ENCODE results near the gene MCM3. TPM values are rescaled to one million over a fixed set of nuclear protein-coding genes. Genes with fewer than 3 reads are reported as not detected.

MCM3 gene
- 100 to 1,000 TPM; 248 to 262 TPM for total RNA-seq

DNA sequence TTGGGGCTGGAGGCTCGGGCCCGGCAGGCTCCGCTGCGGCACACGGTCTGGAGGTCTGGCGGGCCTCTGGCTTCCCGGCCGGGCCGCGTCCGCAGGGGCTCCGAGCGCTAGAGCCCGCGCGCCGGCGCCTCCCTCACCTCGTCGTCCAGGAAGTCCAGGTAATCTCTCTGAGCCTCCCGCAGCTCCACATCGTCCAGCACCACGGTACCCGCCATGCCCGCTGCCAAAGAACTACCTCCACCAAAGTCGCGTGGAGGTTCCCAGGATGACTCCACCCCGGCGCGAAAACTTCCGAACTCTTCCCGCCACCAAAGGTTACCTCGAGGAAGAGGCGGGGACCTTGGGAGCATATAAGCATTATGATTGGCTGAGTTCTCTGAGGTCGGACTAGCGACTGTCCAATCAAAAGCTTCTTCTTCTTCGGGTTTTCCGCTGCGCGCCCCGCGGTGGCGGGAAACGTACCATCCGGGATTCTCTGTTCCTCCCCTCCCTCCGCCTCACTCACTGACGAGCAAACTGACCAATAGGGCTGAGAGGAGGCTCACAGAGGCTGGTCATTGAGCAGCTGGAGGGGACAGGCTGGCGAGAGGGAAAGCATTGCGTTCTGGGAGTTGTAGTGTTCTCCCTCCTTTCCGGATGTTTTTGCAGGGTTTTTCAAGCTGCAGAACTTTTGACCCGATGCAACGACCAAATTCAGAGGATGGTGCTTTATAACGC lies at the start of gene MCM3:
TSS of gene MCM3 (minus strand) at position 283 of the 717 bp plus-strand sequence. CDS start at position 215, 68 bp downstream.
- Mint-ChIP-seq H3K9me3 (ENCODE audit: low read depth) (no peaks in the 10 kb centered on the region), H3K4me3 (no peak within 1 kb of the TSS), H3K27me3 (no peaks in the 10 kb centered on the region), H3K36me3 (peaks cover 37% of the 10 kb centered on the region), H3K27ac (peak within 1 kb of the TSS; percentile 42), H3K4me1 (peaks cover 54% of the 10 kb centered on the region)
- CTCF ChIA-PET, result interaction anchor here (0.9 to 7.5 kb wide), 23 partner anchors 11 to 135 kb away, joined by 3 to 132 read pairs (median 4); partner anchors contain the start of genes EFHC1 and PAQR8
- DNase-seq, result peak; percentile 99
- ATAC-seq, result peak; percentile 97

DNA sequence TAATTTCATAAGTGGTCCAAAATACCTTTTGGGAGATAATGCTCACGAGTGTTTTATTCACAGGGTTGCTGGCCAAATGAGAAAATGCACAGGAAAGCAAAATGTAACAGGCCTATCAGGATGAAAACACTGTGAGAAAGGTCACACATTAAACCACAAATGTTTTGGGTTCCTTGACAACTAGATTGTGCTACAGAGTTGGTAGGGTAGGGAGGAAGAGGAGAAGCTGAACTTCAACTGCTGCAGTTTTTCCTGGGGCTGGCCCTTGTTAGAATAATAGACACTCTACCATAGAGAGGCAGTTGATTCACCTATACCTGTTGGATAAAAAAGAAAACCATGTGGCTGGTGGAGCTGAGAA lies 49.3 kb upstream of the MCM3 start:
- DNase-seq (no peak), ATAC-seq (peak; percentile 74)
- CTCF ChIA-PET, result interaction anchor here (0.7 to 1.3 kb wide), 3 partner anchors 30 to 71 kb away, joined by 3 read pairs; no protein-coding TSS in a partner anchor
- Mint-ChIP-seq H3K27me3 (no peaks in the 10 kb centered on the region), H3K4me1 (peaks cover 32% of the 10 kb centered on the region), H3K27ac (peak overlapping the region; percentile 76), H3K36me3 (no peaks in the 10 kb centered on the region), H3K9me3 (ENCODE audit: low read depth) (no peaks in the 10 kb centered on the region), H3K4me3 (no peak overlapping the region)

DNA sequence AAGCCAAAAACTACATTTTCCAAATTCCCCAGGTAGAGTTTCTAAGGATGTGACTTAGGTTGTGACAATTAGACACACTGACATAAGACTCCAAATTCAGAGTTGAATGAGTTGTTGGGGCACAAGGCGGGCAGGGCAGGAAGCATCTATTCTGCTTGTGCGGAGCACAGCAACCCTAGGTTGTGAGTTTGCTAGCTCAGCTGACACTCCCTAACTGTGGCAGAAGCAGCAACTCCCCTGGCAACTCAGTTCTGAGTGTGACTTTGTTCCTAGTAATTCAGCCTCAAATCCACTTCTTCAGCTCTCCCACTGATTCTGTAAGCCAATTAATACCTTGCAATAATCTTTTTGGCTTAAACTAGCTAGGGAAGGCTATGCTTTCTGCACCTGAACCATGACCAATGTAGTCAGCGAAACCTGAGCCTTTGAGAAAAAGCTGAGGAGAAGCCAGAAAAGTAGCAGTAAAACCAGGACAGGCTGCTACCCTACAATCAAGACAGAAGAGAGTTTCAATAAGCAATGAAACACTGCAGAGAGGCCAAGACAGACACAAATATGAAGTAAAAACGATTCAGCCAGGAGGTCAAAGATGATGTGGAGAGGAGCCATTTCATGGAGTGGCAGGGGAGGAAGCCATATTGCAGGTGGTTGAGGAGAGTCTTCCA lies 47.4 kb upstream of the MCM3 start:
- H3K27ac Mint-ChIP-seq, result no peak overlapping the region
- H3K36me3 Mint-ChIP-seq, result no peaks in the 10 kb centered on the region
- CTCF ChIA-PET, result interaction anchor here (0.7 kb wide), 1 partner anchor 30 kb away, joined by 3 read pairs; the partner anchor contains the start of gene PAQR8
- no peak overlapping the region for H3K4me3 Mint-ChIP-seq
- H3K27me3 Mint-ChIP-seq, result no peaks in the 10 kb centered on the region
- ATAC-seq (no peak), DNase-seq (no peak)
- H3K9me3 Mint-ChIP-seq (ENCODE audit: low read depth), result no peaks in the 10 kb centered on the region
- H3K4me1 Mint-ChIP-seq, result peaks cover 20% of the 10 kb centered on the region

DNA sequence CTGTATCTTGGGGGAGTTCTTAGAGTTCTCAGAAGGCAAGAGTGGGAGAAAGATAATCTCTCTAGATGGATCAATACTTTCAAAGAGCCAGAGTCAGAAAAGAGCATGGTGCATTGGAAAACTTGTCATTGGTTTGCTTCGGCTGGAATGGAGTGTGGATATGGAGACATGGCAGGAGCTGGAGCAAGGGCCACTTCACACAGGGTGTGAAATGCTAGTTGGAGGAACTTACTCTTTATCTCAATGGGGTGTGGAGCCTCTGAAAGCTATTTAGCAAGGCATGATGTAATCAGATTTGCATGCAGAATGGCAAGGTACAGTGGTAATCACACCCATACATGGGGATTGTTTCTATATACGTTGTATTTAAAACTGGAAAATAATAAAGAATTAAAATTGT lies 45.9 kb upstream of the MCM3 start:
- Mint-ChIP-seq H3K9me3 (ENCODE audit: low read depth) (no peaks in the 10 kb centered on the region), H3K27ac (no peak overlapping the region), H3K27me3 (no peaks in the 10 kb centered on the region), H3K36me3 (no peaks in the 10 kb centered on the region), H3K4me1 (peaks cover 14% of the 10 kb centered on the region), H3K4me3 (no peak overlapping the region)
- no peak for ATAC-seq
- DNase-seq, result no peak
- CTCF ChIA-PET, result interaction anchor here (1.2 to 1.6 kb wide), 2 partner anchors 12 to 14 kb away, joined by 3 to 4 read pairs; no protein-coding TSS in a partner anchor

DNA sequence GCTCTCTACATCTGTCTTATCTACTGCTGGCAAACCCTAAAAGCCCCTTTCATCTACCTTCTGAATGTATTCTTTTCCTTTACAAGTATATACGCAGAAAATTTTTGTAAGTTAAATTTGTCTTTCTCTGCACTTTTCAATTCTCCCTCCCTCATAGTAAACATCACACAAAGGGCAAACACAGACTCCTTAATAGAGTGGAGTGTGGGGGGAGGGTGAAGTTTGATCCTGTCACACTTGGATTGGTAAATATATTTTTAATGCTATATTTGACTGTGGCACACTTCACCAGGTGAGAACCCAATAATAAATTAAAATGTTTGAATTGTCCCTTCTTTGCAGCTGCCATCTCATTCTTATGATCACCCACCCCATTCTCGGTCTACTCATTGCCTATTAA lies 44.2 kb upstream of the MCM3 start:
- Mint-ChIP-seq H3K27me3 (no peaks in the 10 kb centered on the region), H3K9me3 (ENCODE audit: low read depth) (no peaks in the 10 kb centered on the region), H3K4me3 (no peak overlapping the region), H3K4me1 (peaks cover 5% of the 10 kb centered on the region), H3K36me3 (no peaks in the 10 kb centered on the region), H3K27ac (no peak overlapping the region)
- no peak for ATAC-seq
- no peak for DNase-seq
- CTCF ChIA-PET, result no interaction called here

DNA sequence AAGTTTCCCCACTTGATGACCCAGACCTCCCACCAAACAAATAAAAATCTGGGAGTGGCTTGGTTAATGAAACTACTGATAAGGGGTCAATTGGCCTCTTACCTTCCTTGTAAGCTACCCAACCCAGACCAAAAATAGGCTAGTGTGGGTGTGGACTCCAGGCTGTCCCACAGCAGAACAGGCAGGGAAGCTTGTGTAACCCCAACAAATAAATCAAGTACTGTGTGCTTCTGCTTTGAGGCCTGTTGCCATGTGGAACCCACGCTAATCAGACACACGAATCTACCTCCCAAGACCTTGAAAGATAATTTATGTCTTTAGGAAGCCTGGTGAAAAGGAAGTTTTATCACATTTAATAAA lies 43.7 kb upstream of the MCM3 start:
- H3K4me3 Mint-ChIP-seq, result no peak overlapping the region
- CTCF ChIA-PET, result interaction anchor here (1.2 kb wide), 1 partner anchor 10 kb away, joined by 3 read pairs; no protein-coding TSS in a partner anchor
- no peak for DNase-seq
- no peak overlapping the region for H3K27ac Mint-ChIP-seq
- peaks cover under 1% of the 10 kb centered on the region for H3K4me1 Mint-ChIP-seq
- no peaks in the 10 kb centered on the region for H3K36me3 Mint-ChIP-seq
- H3K9me3 Mint-ChIP-seq (ENCODE audit: low read depth), result no peaks in the 10 kb centered on the region
- no peaks in the 10 kb centered on the region for H3K27me3 Mint-ChIP-seq
- ATAC-seq, result no peak

DNA sequence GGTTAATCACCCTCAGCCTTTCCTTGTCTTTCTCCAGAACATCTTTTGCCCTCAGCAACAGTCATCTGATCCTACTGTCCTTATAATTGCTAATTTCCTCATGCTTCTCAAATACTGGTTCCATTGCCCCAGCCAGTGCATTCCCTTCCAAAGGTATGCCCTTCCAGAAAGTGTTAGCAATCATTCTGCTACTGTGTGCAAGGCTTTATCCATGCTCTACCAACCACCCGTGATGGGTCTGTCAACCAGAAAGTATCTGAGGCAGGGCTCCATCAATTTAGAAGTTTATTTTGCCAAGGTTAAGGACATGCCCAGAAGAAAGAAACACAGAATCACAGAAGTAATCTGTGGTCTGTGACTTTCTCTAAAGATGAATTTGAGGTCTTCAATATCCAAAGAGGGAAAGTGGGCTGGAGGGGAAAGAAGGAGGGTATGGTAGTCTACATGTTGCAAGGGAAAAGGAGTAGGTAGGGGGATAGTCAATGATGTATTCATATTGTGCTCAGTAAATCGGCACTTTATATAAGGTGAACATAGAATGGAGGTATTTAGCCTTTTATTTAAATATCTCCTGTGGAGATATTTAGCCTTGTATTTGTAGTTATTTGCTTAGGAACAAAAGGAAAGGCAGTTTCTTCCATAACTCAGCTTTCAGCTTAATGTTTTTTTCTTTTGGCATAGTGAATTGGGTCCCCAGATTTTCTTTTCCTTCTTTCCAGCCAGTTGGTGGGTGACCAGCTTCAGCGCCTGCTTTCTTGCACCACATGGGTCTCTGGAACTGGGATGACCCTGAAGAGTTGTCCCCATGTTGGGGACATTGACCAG lies 42.2 kb upstream of the MCM3 start:
- Mint-ChIP-seq H3K36me3 (no peaks in the 10 kb centered on the region), H3K9me3 (ENCODE audit: low read depth) (no peaks in the 10 kb centered on the region)
- CTCF ChIA-PET, result interaction anchor here (1.2 to 1.3 kb wide), 3 partner anchors 11 to 16 kb away, joined by 3 to 5 read pairs (median 3); no protein-coding TSS in a partner anchor

DNA sequence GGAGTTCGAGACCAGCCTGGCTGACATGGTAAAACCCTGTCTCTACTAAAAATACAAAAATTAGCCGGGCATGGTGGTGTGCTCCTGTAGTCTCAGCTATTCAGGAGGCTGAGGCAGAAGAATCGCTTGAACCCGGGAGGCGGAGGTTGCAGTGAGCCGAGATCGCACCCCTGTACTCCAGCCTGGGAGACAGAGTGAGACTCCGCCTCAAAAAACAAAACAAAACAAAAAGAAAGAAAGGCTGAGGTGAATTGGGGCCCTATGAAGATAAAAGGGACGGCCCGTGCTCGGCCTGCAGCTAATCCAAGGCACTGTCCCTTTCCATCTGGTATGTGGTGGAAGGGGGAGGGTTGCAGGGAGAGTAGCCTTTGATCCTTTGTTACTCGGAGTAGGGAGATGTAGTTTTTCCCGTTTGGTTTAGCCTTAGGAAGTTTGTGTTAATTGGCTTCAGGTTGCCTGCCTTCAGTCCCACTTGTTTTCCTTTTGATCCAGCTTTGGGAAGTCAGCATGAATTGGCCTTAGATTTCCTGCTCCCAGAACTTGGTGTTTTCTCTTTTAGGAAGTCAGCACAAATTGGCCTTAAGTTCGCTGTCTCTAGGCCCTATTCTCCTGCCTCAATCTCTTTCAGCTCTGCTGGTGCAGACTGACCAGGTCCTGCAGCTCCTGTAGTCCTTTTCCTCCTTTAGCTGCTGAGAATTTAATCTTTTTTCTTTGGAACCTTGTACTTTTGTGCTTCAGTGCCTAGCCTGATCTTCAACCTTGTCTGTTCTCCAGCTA lies 41.3 kb upstream of the MCM3 start:
- H3K27me3 Mint-ChIP-seq, result peaks cover 3% of the 10 kb centered on the region
- H3K9me3 Mint-ChIP-seq (ENCODE audit: low read depth), result no peaks in the 10 kb centered on the region
- H3K4me1 Mint-ChIP-seq, result no peaks in the 10 kb centered on the region
- no peak overlapping the region for H3K27ac Mint-ChIP-seq
- H3K4me3 Mint-ChIP-seq, result no peak overlapping the region
- CTCF ChIA-PET, result interaction anchor here (1.3 kb wide), 2 partner anchors 12 to 15 kb away, joined by 3 to 5 read pairs; no protein-coding TSS in a partner anchor
- H3K36me3 Mint-ChIP-seq, result no peaks in the 10 kb centered on the region
- ATAC-seq, result no peak
- no peak for DNase-seq

More for the DNA sequence above, 42.2 kb upstream of the MCM3 start:
- no peak for ATAC-seq
- H3K4me3 Mint-ChIP-seq, result no peak overlapping the region
- no peak overlapping the region for H3K27ac Mint-ChIP-seq
- H3K4me1 Mint-ChIP-seq, result no peaks in the 10 kb centered on the region
- no peak for DNase-seq
- H3K27me3 Mint-ChIP-seq, result no peaks in the 10 kb centered on the region

DNA sequence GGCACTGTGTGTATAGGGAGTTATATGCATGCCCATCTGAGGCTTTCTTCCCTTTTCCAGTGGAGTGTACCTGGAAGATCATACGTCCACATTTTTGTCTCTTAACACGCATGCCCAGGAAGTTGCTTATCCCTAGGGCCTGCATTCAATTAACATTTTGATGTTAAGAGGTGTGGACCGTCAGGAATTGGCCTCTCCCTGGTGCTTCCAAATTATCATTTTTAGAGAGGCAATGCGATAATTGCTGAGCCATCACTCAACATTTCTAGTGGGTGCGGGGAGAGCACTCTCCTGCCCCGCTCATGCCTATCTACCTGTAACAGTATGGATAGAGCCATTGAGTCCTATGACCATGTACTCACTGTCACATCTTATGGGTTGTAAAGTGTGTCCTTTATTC lies 39.6 kb upstream of the MCM3 start:
- H3K27ac Mint-ChIP-seq, result no peak overlapping the region
- ATAC-seq, result no peak
- no peaks in the 10 kb centered on the region for H3K36me3 Mint-ChIP-seq
- H3K4me3 Mint-ChIP-seq, result no peak overlapping the region
- DNase-seq, result no peak
- CTCF ChIA-PET, result no interaction called here
- H3K9me3 Mint-ChIP-seq (ENCODE audit: low read depth), result no peaks in the 10 kb centered on the region
- peaks cover 3% of the 10 kb centered on the region for H3K27me3 Mint-ChIP-seq
- no peaks in the 10 kb centered on the region for H3K4me1 Mint-ChIP-seq

DNA sequence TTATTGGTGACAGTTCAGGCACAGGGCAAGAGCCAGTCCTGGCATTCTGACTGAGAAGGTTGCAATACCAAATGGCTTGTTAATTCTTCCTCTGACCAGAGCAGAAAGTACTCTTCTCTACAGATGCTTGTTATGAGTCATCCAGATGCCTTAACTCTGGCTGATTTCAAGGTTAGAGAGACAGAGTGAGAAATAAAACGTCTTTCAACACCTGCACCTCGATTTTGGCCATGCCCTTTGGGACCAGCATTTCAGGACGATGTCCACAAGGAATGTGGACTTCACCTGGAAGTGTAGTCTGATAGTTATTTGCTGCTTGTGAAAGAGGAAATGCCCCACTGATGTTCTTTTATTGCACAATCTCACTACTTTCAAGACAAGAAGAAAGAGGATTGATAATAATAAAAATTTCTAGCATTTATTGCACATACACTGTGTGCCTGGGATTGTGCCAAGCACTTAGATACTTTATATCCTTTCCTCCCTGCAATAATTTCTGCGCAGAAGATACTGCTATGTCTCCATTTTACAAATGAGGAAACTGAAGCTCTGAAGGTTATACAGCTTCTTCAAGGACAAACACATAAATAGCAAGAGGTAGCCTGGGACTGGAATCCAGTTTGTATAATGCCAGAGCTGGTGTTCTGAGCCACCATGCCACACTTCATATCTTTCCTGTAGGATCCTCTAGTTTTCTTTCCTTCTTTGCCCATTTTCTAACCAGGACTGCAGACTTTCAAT lies 33.5 kb upstream of the MCM3 start:
- no peaks in the 10 kb centered on the region for H3K36me3 Mint-ChIP-seq
- no peak overlapping the region for H3K4me3 Mint-ChIP-seq
- DNase-seq (no peak), ATAC-seq (peak; percentile 91)
- CTCF ChIA-PET, result no interaction called here
- peaks cover 3% of the 10 kb centered on the region for H3K27me3 Mint-ChIP-seq
- H3K9me3 Mint-ChIP-seq (ENCODE audit: low read depth), result no peaks in the 10 kb centered on the region
- H3K27ac Mint-ChIP-seq, result peak overlapping the region; percentile 30
- peaks cover 15% of the 10 kb centered on the region for H3K4me1 Mint-ChIP-seq

DNA sequence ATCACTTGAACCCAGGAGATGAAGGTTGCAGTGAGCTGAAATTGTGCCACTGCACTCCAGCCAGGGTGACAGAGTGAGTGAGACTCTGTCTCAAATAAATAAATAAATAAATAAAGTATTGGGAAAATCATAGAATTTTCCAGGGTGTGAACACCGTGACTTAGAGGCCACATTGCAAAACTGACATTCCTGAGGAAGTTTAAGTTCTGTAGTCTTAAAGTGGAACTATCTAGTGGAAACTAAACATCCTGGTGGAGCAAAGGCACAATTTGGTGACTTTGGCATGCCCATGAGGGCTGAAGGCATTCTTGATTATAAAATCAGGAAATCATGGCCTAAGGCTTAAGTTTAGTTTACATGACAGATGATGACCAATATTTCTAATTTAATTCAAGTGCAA lies 32.7 kb upstream of the MCM3 start:
- CTCF ChIA-PET, result no interaction called here
- Mint-ChIP-seq H3K4me1 (peaks cover 15% of the 10 kb centered on the region), H3K9me3 (ENCODE audit: low read depth) (no peaks in the 10 kb centered on the region), H3K4me3 (no peak overlapping the region), H3K27ac (no peak overlapping the region), H3K27me3 (peaks cover 3% of the 10 kb centered on the region), H3K36me3 (no peaks in the 10 kb centered on the region)
- ATAC-seq (no peak), DNase-seq (no peak)

DNA sequence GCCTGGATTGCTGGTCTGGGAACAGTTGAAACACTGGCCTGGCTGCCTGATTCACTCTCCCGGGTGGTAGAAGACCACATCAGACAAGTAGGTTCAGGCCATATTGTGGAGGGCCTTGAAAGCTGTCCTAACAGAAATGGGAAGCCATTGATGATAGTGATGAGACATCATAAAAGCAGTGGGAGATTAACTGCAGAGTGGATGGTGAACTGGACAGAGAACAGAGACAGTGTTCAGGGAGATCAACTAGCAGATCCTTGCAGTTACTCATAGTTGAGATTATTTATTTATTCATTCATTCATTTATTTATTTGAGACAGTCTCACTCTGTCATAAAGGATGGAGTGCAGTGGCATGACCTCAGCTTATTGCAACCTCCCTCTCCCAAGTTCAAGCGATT lies 30.2 kb upstream of the MCM3 start:
- no peaks in the 10 kb centered on the region for H3K36me3 Mint-ChIP-seq
- DNase-seq, result no peak
- H3K4me3 Mint-ChIP-seq, result no peak overlapping the region
- no peak for ATAC-seq
- H3K9me3 Mint-ChIP-seq (ENCODE audit: low read depth), result no peaks in the 10 kb centered on the region
- no peaks in the 10 kb centered on the region for H3K27me3 Mint-ChIP-seq
- peaks cover 15% of the 10 kb centered on the region for H3K4me1 Mint-ChIP-seq
- no peak overlapping the region for H3K27ac Mint-ChIP-seq
- CTCF ChIA-PET, result no interaction called here
